Measurements from ENCODE around the gene MDFIC.

Gene MDFIC

DNA sequence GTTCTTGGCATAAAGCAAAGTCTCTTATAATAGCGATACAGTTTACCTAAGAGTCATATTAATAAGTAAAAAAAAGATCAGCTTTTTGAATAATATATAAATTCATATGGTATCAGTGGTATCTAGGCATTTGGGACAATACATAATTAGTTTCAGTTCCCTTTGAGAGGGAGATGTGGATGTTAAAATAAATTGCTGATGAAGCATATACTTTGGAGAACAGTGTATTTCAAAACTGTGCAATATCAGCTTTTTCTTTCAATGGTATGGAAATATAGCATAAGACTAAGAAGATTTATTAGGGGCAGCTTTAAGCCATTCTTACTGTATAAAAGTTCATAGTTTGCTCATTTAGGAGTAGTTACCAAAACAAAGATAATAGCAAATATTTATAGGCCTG, 35.5 kb downstream of the MDFIC start:
- no peak for DNase-seq

DNA sequence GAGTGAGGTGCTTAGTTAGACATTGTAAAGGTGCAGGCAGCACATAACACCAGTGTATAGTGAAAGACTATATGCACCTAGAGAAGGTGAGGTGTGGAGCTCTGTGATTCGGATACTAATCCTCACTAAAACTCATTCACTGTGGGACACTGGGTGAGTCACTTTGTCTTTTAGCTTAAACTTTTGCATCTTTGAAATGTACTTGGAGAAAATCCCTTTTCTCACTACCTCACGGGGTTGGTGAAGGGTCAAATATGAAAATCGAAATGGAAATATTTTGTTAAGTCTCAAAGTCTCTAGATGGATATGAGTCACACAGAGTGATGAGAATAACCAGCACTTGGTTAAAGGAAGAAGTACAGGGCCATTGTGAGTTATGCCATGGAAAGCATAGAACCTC, 38.0 kb downstream of the MDFIC start:
- DNase-seq: no peak

DNA sequence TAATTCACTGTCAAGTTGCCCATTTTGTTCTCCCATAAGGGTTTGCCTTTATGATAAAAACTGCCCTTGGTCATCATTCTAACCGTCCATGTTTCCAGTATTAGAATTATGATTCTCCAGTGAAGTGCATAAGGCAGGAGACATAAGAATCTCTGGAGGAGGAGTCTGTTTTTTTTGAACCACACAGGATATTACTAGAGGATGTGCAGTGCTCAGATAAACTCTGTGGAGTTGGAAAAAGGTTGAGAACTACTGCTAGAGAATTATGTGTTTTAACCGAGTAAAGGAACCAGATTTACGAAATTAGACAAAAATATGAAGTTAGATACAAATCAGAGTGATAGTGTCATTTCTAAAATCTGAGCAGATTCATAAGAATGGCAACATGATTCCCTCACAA, 40.5 kb downstream of the MDFIC start:
- no peak for DNase-seq

DNA sequence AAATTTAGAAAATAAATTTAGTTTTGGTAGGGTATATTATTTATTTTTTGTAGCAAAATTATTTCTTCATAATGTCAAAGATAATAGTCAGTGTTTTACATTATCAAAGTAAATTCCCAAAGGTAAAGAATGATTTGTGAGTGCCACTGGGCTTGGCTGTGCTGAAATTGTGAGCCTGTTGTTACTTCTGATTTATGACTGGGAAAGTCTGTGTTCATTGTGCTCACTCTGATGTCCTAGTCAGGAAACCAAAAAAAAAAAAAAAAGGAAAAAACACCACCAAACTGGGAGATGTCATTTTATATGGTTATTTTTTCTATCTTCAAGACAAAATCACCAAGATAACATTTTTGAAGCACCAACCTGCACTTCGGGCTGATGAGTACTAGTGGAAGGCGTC, 44.3 kb downstream of the MDFIC start:
- DNase-seq: no peak

DNA sequence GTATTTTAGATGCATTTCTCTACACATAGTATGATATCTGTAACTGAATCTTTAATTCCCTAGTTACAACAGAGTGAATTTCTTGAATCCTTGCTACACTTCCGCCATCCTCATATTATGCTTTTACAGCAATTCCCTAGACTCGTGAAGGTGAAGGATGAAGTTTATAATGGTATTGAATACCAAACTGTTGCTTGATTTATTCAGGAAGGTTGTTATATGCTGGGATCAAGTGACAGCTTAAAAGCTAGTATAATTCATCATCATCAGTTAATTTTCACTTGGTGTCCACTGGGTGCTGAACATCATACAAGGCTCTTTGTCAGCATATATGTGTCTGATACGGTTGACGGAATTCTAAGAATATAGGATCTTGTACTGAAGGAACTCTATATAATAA, 47.2 kb downstream of the MDFIC start:
- DNase-seq: no peak

DNA sequence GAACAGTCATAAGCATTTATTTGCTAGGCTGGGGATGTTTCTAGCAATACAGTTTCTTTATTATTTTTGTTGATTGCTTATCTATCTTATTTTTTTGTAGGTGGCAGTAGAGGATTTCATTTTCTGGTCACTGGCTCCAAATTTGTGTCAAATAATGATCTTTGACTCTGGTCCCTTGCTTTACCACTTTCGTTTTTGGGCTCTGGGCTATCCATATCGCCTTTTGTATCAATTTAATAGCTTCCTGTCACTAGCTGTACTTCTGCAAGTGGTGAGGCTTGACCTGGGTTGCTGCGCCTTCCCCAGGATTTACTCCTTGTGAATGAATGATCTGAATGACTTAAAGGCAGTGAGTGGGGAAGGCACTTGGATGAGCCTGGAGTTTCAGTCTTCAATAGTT, 48.4 kb downstream of the MDFIC start:
- no peak for DNase-seq

DNA sequence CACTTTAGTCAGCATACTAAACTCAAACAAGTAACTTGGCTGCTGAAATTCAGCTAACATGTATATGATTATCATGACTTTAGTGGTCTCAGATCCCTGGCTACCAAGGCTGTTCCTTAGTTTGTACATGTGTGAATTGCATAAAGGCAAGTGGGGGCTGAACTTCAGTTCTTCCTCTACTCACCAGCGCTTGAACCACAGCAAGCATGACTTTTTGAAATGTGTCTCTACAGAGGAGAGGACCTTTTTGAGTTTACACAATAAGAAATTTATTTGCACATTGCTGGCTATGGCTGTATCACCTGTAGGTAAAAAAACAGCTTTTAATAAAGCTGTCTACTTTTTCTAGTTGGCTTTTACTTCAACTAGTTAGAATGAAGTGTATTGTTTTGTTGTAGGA, 48.8 kb downstream of the MDFIC start:
- DNase-seq: no peak

DNA sequence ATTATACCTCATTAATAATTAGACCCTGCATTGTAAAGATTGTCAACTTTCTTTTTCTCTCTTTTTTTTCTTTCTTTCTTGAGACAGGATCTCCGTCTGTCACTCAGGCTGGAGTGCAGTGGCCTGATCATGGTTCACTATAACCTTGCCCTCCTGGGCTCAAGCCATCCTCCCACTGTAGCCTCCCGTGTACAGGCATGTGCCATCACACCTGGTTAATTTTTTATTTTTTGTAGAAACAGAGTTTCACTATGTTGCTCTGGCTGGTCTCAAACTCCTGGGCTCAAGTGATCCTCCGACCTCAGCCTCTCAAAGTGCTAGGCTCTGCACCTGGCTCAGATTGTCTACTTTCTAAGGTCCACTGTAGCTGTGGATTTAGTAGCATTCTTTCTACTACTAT, 50.7 kb downstream of the MDFIC start:
- no peak for DNase-seq

DNA sequence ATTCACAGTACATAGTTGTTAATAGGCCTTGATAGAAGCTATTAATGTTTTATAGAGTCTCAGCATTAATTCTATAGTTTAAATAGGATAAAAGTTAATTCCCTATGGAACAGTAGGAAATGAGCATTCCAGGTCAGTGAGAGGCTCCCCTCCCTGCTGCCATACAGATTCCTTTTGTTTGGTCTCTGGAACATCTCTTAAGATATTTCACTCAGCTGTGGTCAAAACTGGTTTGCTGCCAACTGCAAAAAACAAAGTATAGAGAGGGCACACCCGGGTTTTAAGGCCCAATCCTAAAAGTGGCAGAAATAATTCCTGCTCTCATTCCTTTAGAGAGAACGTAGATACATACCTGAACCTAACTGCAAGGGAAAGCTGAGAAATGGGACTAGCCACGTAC, 51.3 kb downstream of the MDFIC start:
- no peak for DNase-seq

DNA sequence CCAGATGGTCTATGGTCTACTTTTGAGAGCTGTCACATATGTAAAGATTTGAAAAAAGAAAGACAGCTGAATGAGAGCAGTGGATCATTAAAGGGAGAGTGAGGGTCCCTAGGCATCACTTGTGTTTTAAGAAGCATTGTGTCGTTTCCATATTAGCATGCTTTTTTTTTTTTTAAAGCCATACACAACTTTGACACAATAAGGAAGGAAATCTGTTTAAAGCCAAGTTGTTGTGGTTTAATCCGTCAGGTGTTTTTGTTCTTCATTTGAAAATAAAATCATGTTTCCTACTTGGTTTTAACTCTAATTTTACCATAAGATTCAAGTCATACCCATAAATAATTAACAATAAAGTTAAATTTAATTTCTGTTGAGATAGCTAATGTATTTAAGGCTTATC, 53.5 kb downstream of the MDFIC start:
- no peak for DNase-seq

DNA sequence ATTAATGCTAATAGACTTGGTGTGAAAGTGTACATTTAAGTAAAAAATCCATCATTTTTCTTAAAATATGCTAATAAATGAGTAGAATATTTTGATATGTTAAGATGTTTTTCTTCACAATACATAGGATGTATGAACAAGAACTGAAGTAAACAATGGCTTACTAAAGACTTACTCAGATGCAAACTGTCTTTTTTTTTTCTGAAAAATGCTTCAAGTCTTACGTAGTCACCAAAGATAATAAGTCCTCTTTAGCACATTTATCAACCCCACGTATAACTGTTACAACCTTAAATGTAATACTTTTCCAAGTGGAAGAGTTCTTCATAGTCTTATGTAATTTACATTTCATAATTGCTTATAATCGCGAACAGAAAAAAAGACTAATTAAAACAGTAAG, 54.8 kb downstream of the MDFIC start:
- DNase-seq: no peak

DNA sequence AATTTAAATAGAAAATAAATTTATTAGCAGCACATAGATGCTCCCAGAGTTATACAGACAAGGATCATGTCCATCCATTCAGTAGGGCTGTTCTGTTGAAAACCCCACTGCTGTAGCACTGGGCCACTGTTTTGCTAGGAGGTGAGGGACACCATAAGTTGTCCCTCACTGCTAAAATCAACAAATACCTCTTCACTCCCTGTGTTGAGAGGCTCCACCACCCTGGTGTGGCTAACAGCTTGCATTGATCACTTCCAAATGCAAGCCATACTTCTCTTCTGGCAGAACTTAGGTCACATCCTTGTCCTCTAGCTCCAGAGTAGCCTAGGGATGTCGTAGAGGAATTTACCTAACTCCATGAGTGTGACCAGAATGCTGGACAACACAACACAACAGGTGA, 55.4 kb downstream of the MDFIC start:
- DNase-seq: no peak

DNA sequence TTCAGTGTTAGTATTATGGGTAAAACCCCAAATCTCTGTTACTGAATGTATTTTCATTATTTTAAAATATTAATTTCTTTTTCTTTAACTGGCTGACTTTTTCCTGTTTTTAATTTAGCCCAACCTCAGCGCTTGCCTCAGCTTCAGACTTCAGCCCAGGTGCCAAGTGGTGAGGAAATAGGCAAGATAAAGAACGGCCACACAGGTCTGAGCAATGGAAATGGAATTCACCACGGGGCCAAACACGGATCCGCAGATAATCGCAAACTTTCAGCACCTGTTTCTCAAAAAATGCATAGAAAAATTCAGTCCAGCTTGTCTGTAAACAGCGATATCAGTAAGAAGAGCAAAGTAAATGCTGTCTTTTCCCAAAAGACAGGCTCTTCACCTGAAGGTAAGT, 57.5 kb downstream of the MDFIC start:
- DNase-seq: no peak

DNA sequence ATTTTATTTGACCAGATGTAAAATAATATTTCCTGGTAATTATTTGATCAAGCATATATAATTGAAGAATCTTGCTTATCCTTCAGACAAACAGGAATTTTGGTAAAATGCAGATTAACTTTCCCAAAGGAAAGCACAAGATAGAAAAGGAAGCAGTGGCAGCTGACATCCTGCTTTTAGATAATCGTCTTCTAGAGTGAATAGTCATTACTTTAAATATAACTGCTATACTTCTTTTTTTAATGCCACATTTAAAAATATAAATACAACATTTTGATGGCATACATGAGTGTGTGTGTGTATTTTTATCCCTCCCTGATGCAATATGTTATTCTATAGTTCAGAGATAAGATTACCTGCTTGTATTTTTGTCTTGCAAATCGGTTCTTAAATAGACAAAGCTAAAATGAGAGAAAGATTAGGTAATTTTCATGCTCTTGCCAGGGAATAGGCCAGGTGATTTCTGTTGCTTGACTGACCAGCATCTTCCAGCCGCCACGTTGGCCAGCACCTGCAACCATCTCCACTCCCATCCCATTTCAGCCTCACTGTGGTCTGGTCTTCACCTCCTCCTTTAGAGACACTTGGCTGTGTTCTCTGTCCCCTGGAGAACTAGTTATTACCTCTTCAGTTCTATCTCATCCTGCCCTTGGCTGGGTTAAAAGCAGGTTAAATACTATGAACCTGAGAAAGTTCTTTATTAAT, 58.1 kb downstream of the MDFIC start:
- DNase-seq: no peak

DNA sequence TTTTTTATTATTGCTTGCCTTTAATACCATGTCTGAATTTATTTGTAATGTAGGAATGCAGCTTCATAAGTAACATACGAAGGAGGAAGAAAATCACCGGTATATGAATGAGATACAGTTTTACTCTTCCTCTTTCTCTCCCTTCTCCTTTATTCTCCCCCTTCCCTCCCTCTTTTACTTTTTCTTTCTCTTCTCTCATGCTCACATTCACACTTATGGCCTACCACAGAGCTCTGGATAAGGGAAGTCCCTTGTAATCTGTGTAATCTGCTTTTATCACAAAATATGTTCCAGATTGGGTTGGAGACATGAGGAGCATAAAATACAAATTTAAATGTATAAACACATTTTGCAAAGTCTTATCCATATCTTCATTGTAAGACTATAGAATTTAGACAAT, 59.4 kb downstream of the MDFIC start:
- DNase-seq: no peak

DNA sequence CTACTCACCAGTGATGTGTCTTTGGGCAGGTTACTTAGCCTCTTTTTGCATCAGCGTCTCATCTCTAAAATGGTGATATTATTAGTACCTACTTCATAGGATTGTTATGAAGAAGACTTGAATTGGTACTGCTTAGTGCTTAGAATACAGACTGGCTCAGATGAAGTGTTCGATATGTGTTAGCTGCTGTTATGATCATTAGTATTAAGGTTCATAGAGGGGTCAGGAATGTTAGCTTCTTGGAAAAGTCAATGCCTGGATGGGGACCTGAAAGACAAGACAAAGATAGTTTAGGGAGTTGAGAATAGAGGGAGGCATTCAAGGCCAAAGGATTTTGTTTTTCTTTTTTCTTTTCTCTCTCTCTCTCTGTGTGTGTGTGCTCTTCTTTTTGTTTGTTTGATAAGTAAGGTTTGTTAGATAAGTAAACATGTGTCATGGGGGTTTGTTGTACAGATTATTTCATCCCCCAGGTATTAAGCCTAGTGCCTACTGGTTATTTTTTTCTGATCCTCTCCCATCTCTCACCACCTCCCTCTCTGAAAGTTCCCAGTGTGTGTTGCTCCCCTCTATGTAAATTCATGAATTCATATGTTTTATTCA, 63.3 kb downstream of the MDFIC start:
- DNase-seq: no peak

DNA sequence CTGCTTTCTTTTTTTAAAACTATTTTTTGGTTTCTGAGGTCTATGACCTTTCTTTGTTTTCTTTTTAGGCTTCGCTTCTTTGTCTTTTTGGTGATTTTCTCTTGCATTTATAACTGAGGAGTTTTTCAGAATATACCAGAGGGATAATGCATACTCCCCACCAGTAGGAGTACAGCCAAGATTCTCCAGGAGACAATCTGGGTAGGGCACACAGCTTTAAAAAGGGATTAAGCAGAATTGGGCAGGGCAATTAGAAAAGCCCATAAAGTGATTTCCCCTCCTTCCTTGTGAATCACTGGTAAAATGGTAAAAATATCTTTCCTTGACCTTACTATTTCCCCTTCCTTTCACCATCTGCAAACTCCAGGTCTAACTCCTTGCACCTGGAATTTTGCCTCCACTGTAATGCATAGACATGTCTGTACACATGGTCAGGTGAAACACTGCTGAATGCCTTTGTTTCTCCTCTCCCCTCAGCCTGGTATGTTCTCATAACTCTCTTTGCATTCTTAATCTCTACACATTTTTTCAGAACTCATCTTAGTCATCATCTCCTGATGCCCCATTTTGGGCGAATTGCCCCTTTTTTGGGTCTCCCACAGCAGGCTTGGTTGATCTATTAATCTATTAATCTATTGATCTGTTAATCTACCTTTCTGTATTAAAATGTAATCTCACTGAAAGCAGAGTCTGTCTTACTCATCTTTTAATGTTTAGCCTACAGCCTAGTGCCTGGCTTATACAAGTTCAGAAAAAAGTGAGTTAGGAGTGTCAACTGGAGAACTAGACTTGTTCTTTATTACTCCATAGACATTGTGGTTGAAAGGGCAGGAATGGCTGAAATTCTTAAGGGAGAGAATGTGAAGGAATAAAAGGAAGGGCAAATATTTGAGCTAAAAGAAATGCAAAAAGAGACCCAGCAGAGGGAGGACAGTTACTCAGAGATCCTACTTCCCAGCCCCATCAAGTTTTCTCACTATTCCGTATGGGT, 64.6 kb downstream of the MDFIC start:
- DNase-seq: no peak

DNA sequence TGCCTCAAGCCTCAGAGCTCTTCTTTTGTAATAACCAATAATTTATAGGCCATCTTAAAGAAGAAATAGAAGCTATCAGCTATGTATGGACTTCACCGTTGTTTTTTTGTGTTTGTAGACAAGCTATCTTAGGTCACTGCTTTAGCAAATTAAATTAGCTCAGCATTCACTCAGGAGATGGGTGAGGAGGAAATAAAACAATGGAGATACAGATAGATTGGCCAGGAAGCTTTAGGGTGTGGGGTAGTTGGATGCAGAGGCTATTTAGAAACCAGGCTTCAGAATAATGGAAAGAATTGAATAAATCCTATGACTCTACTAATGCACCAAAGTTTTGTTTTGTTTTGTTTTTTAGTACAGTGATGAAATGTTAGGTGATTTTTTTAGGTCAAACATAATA, 66.1 kb downstream of the MDFIC start:
- no peak for DNase-seq

DNA sequence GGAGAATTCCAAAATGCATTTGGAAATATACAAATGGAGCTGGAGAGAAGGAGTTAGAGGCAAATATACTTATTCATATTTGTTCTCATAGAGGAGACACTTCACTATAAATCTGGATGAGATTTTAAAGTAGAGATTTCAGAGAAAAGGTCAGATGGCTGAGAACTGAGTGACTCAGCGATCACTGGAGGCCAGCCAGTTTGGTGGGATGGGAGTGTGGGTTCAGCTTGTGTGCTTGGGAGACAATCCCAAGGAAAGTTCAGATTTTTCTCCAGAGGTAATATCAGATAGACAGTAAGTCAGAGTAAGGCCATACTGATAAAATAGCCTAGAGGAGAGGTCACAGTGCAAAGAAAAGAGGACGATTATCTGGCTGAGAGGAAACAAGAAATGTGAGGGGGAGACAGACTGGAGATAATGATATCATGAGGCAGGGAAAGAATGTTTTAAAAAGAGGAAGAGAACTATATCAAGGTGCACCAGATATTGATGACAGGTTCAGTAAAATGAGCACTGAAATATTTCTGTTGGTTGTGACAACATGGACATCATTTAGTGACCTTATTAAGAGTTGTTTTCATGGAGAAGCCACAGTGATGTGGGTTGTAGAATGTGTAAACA, 67.0 kb downstream of the MDFIC start:
- no peak for DNase-seq

DNA sequence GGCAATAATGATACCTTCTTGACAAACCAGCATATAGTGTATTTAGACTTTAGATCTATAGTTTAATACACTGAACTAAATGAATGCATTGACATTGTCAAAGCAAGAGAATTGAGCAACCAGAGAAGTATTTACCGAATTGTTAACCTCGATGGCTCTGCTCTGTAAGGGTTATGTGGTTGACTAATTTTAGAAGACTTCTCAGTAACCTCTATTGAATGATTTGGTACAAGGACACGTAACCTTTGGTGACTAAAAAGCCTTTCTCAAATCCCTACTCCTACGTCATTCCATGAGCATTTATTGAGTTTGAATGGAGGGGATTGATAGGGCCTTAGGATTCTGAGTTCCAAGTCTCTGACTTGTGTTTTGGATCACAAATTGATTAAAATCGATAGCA, 67.6 kb downstream of the MDFIC start:
- no peak for DNase-seq

DNA sequence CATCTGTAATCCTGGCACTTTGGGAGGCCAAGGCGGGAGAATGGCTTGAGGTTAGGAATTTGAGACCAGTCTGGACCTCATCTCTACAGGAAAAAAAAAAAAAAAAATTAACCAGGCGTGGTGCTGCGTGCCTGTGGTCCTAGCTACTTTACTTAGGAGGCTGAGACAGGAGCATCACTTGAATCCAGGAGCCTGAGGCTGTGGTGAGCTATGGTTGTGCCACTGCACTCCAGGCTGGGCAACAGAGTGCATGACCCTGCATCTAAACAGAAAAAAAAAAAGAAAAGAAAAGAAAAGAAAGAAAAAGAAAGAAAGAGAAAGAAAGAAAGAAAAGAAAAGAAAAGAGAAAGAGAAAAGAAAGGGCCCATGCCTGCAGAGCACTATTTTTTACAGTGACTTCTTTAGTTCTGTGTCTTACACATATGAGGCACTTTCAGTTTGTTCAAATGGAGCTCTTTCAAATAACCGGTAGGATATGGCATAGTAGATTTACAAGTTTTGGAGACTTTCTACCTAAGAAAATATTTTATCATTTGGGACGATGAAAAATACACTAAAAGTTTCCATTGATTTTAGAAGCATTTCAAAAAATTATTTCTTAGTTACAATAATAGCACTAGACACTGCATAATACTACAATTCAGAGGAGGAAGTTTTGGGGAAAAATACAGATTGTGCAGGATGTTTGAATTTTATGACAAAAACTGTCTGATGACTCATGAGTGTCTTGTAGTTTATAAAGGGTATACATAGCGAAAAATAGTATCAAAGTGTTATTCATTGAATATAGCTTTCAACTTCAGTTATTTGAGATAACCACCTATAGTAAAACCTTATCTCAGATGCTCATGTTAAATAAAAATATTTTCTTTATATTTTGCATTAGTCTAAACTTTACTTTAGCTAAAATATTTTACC, 75.9 kb downstream of the MDFIC start:
- DNase-seq: no peak

DNA sequence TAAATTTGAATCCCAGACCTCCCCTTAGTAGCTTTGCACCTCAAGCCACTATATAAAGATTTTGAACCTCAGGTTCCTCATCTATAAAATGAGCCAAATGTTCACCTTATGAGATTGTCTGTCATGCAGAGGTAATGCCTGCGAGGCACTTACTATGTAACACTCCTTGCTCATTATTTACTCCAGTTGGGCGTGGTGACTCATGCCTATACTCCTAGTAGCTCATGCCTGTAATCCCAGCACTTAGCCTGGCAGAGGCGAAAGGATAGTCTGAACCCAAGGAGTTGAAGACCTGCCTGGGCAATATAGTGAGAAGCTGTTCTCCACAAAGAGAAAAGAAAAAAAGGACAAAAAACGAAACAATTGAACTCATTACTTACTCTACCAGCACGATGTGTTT, 82.2 kb downstream of the MDFIC start:
- no peak for DNase-seq

Measured in activated CD4-positive, alpha-beta T cell treated with anti-CD3 and anti-CD28 coated beads for 48 hours (primary cell).